HUES6 (cell line): ENCODE data around the gene SEPHS2.

Experiments used
- H3K27ac ChIP-seq: 2 replicates; pipeline ENCODE4 v1.7.0; 2013; ENCODE audit warnings: low read depth, mild to moderate bottlenecking, low read length, inconsistent platforms
- H3K27me3 ChIP-seq: 2 replicates; pipeline ENCODE4 v1.6.1; 2013; ENCODE audit warnings: low read length; ENCODE audit not compliant: control insufficient read depth, insufficient read depth
- H3K36me3 ChIP-seq: 2 replicates; pipeline ENCODE4 v1.6.1; 2013; ENCODE audit warnings: low read length; ENCODE audit not compliant: control insufficient read depth, insufficient read depth
- H3K4me1 ChIP-seq: 2 replicates; pipeline ENCODE4 v1.6.1; 2013; ENCODE audit warnings: low read length; ENCODE audit not compliant: control insufficient read depth, insufficient read depth
- H3K4me3 ChIP-seq: 2 replicates; pipeline ENCODE4 v1.5.1; 2013; ENCODE audit warnings: low read depth, low read length
- H3K9ac ChIP-seq: one replicate; pipeline ENCODE4 v1.6.1; 2013; ENCODE audit warnings: mild to moderate bottlenecking, low read length
- H3K9me3 ChIP-seq: 2 replicates; pipeline ENCODE4 v1.6.1; 2013; ENCODE audit warnings: low read depth, low read length; ENCODE audit not compliant: control insufficient read depth, insufficient read depth

The SEPHS2 gene

DNA sequence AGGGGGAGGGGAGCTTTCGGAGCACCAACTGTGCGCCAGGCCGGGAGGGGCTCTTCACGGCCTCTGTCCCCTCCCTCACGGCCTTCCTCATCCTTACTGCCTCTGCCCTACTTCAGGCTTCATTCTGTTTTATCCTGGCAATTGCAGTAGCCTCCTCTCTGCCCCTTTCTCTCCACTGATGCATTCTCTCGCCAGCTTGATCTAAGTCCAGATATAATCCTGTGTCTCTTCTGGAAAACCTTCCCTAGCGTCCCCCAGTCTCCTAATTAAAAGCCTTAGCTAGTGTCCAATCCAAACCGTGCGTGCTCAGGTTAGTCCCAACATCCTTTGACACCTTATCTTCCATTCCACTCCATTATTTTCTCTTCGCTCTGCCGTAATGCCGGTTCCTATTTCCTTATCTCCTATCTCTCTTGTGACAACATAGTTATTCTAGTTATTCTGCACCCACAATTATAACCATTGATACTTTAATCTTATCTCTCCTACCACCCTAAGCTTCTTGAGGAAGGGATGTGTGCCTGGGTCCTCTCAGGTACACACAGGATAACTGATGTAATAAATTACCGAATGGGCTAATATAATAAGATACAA lies 49.6 kb downstream of the SEPHS2 start:
- Histone ChIP-seq H3K36me3 (peaks cover 21% of the 10 kb centered on the region), H3K27ac (peak overlapping the region; percentile 66; the same call in 1 of the 2 replicates), H3K9ac (peak overlapping the region; percentile 93), H3K4me3 (peak overlapping the region; percentile 91), H3K27me3 (no peaks in the 10 kb centered on the region), H3K9me3 (no peaks in the 10 kb centered on the region), H3K4me1 (peaks cover 22% of the 10 kb centered on the region)

DNA sequence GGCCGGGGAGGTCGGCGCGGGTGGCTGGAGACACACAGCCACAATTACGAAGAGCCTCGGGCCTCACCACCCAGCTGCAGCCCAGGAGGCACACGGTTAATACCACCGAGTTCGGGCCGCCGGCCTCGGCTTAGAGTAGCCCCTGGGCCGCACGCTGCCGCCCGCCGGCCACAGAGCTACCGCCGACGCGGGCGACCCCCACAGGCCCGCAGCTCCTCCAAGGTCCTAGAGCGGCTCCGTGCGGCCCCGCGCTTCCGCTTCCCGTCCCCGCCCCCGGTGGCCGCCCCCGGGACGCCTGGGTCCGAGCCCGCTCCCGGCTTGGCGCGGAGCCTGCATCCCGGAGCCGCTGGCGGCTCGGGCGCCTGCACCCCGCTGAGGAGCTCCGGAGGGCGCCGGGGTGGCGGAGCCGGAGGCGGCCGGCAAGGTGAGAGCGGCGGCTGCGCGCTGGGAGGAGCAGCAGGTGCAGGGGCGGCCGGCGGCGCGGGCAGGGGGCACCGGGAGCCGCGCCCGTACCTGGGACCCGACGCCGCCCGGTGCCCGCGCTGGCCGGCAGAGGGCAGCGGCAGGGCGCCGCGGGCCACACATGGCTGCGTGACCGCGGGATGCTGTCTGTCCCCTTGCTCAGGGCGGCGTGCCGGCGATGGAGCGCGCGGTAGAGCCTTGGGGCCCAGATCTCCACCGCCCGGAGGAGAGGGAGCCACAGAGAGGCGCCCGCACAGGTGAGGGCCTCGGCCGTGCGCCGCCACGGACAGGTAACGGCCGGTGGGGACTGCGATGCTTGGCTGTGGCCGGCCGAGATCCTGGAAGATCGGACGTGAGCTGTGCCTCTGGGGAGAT lies 50.3 kb downstream of the SEPHS2 start, which contains the start of gene ZNF48:
TSS of gene ZNF48 (plus strand) at position 266 of the 837 bp plus-strand sequence. CDS start at position 641, 375 bp downstream.
- H3K27me3 ChIP-seq, result no peaks in the 10 kb centered on the region
- peaks cover 21% of the 10 kb centered on the region for H3K36me3 ChIP-seq
- H3K4me3 ChIP-seq, result peak within 1 kb of the TSS; percentile 91
- peaks cover 22% of the 10 kb centered on the region for H3K4me1 ChIP-seq
- H3K9ac ChIP-seq, result peak within 1 kb of the TSS; percentile 93
- H3K9me3 ChIP-seq, result no peaks in the 10 kb centered on the region
- peak within 1 kb of the TSS; percentile 97 for H3K27ac ChIP-seq

GRCh38 chr16:30394592-30395154 lies 51.0 kb downstream of the SEPHS2 start:
- Histone ChIP-seq H3K4me1 (peaks cover 20% of the 10 kb centered on the region), H3K36me3 (peaks cover 21% of the 10 kb centered on the region), H3K4me3 (peak overlapping the region; percentile 91), H3K27me3 (no peaks in the 10 kb centered on the region), H3K9ac (peak overlapping the region; percentile 93), H3K9me3 (no peaks in the 10 kb centered on the region), H3K27ac (peak overlapping the region; percentile 97)
